Panc1 (cell line): ENCODE data around the gene KIF23.

ENCODE experiments used
- POLR2AphosphoS5 ChIP-seq: IDR thresholded peaks from 2 replicates; pipeline ENCODE4 v1.6.1; 2012; ENCODE audit warnings: mild to moderate bottlenecking, low read depth, low read length, moderate library complexity
- SIN3A ChIP-seq: IDR thresholded peaks from 2 replicates; pipeline ENCODE4 v1.6.1; 2012; ENCODE audit warnings: low read depth, mild to moderate bottlenecking, low read length, moderate library complexity, borderline replicate concordance; ENCODE audit not compliant: insufficient read depth
- TCF7L2 ChIP-seq: IDR thresholded peaks from 2 replicates; pipeline ENCODE4 v1.6.1; 2011; ENCODE audit warnings: mild to moderate bottlenecking, low read depth, low read length, inconsistent platforms
- TF ChIP-seq, protein P1 (sequence below): fragments of 450-650 bp; IDR thresholded peaks from 2 replicates; pipeline ENCODE4 v1.5.1; 2017; ENCODE audit warnings: mild to moderate bottlenecking
- TF ChIP-seq, protein P2 (sequence below), 2 experiments: IDR thresholded peaks; 2 replicates each; pipeline ENCODE4 v1.6.1; 2011 to 2012; ENCODE audit warnings: low read depth in 2 of 2, control low read depth in 1 of 2, low read length in 1 of 2, mild to moderate bottlenecking in 1 of 2, moderate library complexity in 1 of 2; ENCODE audit not compliant: insufficient read depth in 1 of 2

DNA sequence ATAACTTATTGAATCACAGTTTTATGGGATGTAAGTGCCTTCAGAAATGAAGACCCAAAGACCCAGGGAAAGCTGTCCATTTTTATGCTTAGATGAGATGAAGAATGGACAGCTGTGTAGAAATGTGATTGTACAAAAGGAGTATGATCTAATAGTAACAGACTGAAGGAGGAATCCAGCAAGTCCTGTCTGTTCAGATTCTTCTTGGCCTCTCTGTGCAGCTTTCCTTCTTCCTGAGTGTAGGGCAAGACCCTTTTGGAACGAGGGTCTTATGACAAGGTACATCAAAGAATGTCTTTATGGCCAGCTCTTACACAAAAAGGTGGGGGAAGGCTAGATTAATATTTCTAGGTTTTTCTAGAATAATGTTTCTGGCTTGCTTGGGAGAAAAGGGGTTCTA lies 1.4 kb upstream of the KIF23 start:
- TF ChIP-seq, protein P1, sequence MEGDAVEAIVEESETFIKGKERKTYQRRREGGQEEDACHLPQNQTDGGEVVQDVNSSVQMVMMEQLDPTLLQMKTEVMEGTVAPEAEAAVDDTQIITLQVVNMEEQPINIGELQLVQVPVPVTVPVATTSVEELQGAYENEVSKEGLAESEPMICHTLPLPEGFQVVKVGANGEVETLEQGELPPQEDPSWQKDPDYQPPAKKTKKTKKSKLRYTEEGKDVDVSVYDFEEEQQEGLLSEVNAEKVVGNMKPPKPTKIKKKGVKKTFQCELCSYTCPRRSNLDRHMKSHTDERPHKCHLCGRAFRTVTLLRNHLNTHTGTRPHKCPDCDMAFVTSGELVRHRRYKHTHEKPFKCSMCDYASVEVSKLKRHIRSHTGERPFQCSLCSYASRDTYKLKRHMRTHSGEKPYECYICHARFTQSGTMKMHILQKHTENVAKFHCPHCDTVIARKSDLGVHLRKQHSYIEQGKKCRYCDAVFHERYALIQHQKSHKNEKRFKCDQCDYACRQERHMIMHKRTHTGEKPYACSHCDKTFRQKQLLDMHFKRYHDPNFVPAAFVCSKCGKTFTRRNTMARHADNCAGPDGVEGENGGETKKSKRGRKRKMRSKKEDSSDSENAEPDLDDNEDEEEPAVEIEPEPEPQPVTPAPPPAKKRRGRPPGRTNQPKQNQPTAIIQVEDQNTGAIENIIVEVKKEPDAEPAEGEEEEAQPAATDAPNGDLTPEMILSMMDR: no peak
- TF ChIP-seq POLR2AphosphoS5: no peak
- no peak for TF ChIP-seq SIN3A
- TF ChIP-seq TCF7L2: no peak
- TF ChIP-seq, protein P2, sequence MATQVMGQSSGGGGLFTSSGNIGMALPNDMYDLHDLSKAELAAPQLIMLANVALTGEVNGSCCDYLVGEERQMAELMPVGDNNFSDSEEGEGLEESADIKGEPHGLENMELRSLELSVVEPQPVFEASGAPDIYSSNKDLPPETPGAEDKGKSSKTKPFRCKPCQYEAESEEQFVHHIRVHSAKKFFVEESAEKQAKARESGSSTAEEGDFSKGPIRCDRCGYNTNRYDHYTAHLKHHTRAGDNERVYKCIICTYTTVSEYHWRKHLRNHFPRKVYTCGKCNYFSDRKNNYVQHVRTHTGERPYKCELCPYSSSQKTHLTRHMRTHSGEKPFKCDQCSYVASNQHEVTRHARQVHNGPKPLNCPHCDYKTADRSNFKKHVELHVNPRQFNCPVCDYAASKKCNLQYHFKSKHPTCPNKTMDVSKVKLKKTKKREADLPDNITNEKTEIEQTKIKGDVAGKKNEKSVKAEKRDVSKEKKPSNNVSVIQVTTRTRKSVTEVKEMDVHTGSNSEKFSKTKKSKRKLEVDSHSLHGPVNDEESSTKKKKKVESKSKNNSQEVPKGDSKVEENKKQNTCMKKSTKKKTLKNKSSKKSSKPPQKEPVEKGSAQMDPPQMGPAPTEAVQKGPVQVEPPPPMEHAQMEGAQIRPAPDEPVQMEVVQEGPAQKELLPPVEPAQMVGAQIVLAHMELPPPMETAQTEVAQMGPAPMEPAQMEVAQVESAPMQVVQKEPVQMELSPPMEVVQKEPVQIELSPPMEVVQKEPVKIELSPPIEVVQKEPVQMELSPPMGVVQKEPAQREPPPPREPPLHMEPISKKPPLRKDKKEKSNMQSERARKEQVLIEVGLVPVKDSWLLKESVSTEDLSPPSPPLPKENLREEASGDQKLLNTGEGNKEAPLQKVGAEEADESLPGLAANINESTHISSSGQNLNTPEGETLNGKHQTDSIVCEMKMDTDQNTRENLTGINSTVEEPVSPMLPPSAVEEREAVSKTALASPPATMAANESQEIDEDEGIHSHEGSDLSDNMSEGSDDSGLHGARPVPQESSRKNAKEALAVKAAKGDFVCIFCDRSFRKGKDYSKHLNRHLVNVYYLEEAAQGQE (IDR thresholded peaks at IDR 0.05; ENCODE audit: insufficient read depth in 1 of 2, low read depth in 2 of 2, low read length in 1 of 2): no peak
